Liver (tissue), 9 donors: ENCODE results near the gene PLEKHA8. TPM values are rescaled to one million over a fixed set of nuclear protein-coding genes. Genes with fewer than 3 reads are reported as not detected.

Experiments used
- DNase-seq: peaks from one replicate; pipeline ENCODE4 v3.0.0-alpha.2; 2017; ENCODE audit warnings: low spot score
- H3K27ac ChIP-seq, 2 donors: one replicate each; pipeline ENCODE4 v1.7.0; 2013; ENCODE audit warnings: inconsistent platforms in 2 of 2, low read length in 2 of 2, control low read depth in 1 of 2, low read depth in 1 of 2, mild to moderate bottlenecking in 1 of 2
- H3K27me3 ChIP-seq, 4 donors: one replicate each; pipeline versions ENCODE4 v1.6.1 to v1.7.0; 2013; ENCODE audit warnings: low read length in 3 of 4, inconsistent platforms in 1 of 4, mild to moderate bottlenecking in 1 of 4, moderate library complexity in 1 of 4; ENCODE audit not compliant: control insufficient read depth in 4 of 4, insufficient read depth in 4 of 4
- H3K36me3 ChIP-seq, 4 donors: one replicate each; pipeline versions ENCODE4 v1.6.1 to v1.7.0; 2013; ENCODE audit warnings: low read length in 3 of 4, mild to moderate bottlenecking in 3 of 4, low read depth in 1 of 4, moderate library complexity in 1 of 4; ENCODE audit not compliant: control insufficient read depth in 4 of 4, insufficient read depth in 3 of 4
- H3K4me1 ChIP-seq, 4 donors: one replicate each; pipeline versions ENCODE4 v1.6.1 to v1.7.0; 2013; ENCODE audit warnings: low read length in 3 of 4, mild to moderate bottlenecking in 3 of 4, moderate library complexity in 1 of 4; ENCODE audit not compliant: control insufficient read depth in 4 of 4, insufficient read depth in 4 of 4
- H3K4me3 ChIP-seq, 3 donors: one replicate each; pipeline versions ENCODE4 v1.6.1 to v1.7.0; 2013; ENCODE audit warnings: low read length in 3 of 3, control low read depth in 1 of 3, low read depth in 1 of 3, mild to moderate bottlenecking in 1 of 3
- H3K9ac ChIP-seq, 2 donors: one replicate each; pipeline ENCODE4 v1.7.0; 2013; ENCODE audit warnings: low read length in 2 of 2, mild to moderate bottlenecking in 2 of 2, moderate library complexity in 2 of 2, control low read depth in 1 of 2, low read depth in 1 of 2
- H3K9me3 ChIP-seq, 4 donors: one replicate each; pipeline versions ENCODE4 v1.6.1 to v1.7.0; 2013; ENCODE audit warnings: low read length in 3 of 4; ENCODE audit not compliant: control insufficient read depth in 4 of 4
- EGR1 ChIP-seq, 2 donors: IDR thresholded peaks; 2 replicates each; pipeline ENCODE4 v1.6.1; 2016 to 2018; ENCODE audit warnings: antibody characterized with exemption in 2 of 2, low read depth in 2 of 2
- FOXA1 ChIP-seq: IDR thresholded peaks from 2 replicates; pipeline ENCODE4 v1.6.1; 2016; ENCODE audit warnings: antibody characterized with exemption
- FOXA2 ChIP-seq: IDR thresholded peaks from 2 replicates; pipeline ENCODE4 v1.6.1; 2016; ENCODE audit warnings: antibody characterized with exemption
- GABPA ChIP-seq, 2 donors: IDR thresholded peaks in 1 of 2; conservative IDR thresholded peaks in 1 of 2; 2 replicates each; pipeline ENCODE4 v1.6.1; 2016; ENCODE audit warnings: antibody characterized with exemption in 2 of 2, mild to moderate bottlenecking in 1 of 2, moderate library complexity in 1 of 2
- HNF4A ChIP-seq, 2 donors: conservative IDR thresholded peaks; 2 replicates each; pipeline ENCODE4 v1.6.1; 2016; ENCODE audit warnings: antibody characterized with exemption in 2 of 2, mild to moderate bottlenecking in 2 of 2
- HNF4G ChIP-seq: IDR thresholded peaks from 2 replicates; pipeline ENCODE4 v1.6.1; 2016; ENCODE audit warnings: antibody characterized with exemption
- JUND ChIP-seq, 2 donors: IDR thresholded peaks; 2 replicates each; pipeline ENCODE4 v1.6.1; 2016; ENCODE audit warnings: antibody characterized with exemption in 2 of 2
- NR2F2 ChIP-seq: IDR thresholded peaks from 2 replicates; pipeline ENCODE4 v1.6.1; 2016; ENCODE audit warnings: antibody characterized with exemption
- RAD21 ChIP-seq, 2 donors: IDR thresholded peaks; 2 replicates each; pipeline ENCODE4 v1.6.1; 2016; ENCODE audit warnings: antibody characterized with exemption in 2 of 2, mild to moderate bottlenecking in 2 of 2
- SP1 ChIP-seq: IDR thresholded peaks from 2 replicates; pipeline ENCODE4 v1.6.1; 2018; ENCODE audit warnings: antibody characterized with exemption, mild to moderate bottlenecking
- TAF1 ChIP-seq: conservative IDR thresholded peaks from 2 replicates; pipeline ENCODE4 v1.6.1; 2016; ENCODE audit warnings: antibody characterized with exemption, mild to moderate bottlenecking
- YY1 ChIP-seq: IDR thresholded peaks from 2 replicates; pipeline ENCODE4 v1.6.1; 2016; ENCODE audit warnings: antibody characterized with exemption, mild to moderate bottlenecking
- WGBS: extraction: QIAGEN DNeasy Blood & Tissue Kit; methylation state at CpG from one replicate; pipeline ENCODE4 v1.1.7; 2013; 5-methylcytosine and 5-hydroxymethylcytosine counted together
- polyA plus RNA-seq, 2 donors: library from polyadenylated mRNA; stranded (reverse) in 1 of 2; unstranded in 1 of 2; fragments of 200-250 nt in 1 of 2; fragments of >200 nt in 1 of 2; fragmentation: Nextera tagmentation in 1 of 2; extraction: Ambion mirVana in 1 of 2; gene quantifications; one replicate each; pipeline versions ENCODE4 v1.2.1 to v1.2.3, GENCODE V29; 2013 to 2015
- total RNA-seq, 2 donors: library from RNA; depleted of rRNA; stranded (reverse); fragments of >200 nt; gene quantifications; one replicate each; pipeline ENCODE4 v1.2.3, GENCODE V29; 2014
- TF ChIP-seq, protein P1 (sequence below): IDR thresholded peaks from 2 replicates; pipeline ENCODE4 v1.6.1; 2016; ENCODE audit warnings: antibody characterized with exemption
- TF ChIP-seq, protein P2 (sequence below): IDR thresholded peaks from 2 replicates; pipeline ENCODE4 v1.6.1; 2016; ENCODE audit warnings: antibody characterized with exemption, mild to moderate bottlenecking
- TF ChIP-seq, protein P3 (sequence below): IDR thresholded peaks from 2 replicates; pipeline ENCODE4 v1.6.1; 2016; ENCODE audit warnings: antibody characterized with exemption
- TF ChIP-seq, protein P4 (sequence below): fragments of 150-350 bp; IDR thresholded peaks from 2 replicates; pipeline ENCODE4 v1.5.1; 2017; ENCODE audit warnings: improper control_type of control experiment, low read depth, low read length; ENCODE audit not compliant: missing input control
- TF ChIP-seq, protein P5 (sequence below): IDR thresholded peaks from 2 replicates; pipeline ENCODE4 v1.6.1; 2016; ENCODE audit warnings: antibody characterized with exemption
- donor health status: healthy.
- donor health status: healthy.
- donor health status: healthy.
- donor health status: healthy.
- donor health status: healthy.

The PLEKHA8 gene, protein sequence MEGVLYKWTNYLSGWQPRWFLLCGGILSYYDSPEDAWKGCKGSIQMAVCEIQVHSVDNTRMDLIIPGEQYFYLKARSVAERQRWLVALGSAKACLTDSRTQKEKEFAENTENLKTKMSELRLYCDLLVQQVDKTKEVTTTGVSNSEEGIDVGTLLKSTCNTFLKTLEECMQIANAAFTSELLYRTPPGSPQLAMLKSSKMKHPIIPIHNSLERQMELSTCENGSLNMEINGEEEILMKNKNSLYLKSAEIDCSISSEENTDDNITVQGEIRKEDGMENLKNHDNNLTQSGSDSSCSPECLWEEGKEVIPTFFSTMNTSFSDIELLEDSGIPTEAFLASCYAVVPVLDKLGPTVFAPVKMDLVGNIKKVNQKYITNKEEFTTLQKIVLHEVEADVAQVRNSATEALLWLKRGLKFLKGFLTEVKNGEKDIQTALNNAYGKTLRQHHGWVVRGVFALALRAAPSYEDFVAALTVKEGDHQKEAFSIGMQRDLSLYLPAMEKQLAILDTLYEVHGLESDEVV
- 1 to 10 TPM; 3.0 to 5.4 TPM for total RNA-seq
- polyA plus RNA-seq = 1 to 10 TPM; 1.0 to 1.8 TPM

DNA sequence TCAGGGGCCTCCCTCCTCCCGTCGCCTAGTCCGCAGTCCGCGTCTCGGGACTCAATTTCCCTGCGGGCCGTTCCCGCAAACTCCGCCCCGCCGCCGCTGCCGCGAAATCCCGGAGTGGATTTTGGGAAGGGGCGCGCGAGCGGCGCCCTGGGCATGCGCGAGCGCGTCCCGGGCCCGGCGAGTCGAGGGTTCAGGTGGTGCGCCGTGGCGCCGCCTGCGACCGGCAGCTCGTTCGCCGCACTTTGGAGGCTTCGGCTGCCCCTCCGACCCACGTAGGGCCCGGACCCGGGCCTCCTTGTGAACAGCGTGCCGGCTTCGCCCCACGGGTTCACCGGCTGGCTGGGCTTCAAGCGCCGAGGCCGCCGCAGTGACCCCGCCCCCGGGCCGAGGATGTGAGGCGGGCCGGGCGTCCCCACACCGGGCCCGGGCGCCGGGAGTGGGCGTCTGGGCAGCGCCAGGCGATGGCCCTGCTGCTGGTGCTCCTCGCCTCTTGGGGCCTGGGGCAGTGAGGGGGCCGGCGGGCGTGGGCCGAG lies at the start of gene PLEKHA8:
Gene PLEKHA8, plus strand, starts transcription at position 197 of the 533 bp plus-strand sequence. CDS start 351 bp downstream, outside the sequence.
- H3K36me3 ChIP-seq = no peaks in the 10 kb centered on the region

More for the DNA sequence above, at the start of gene PLEKHA8:
- peak; percentile 97 for DNase-seq
- no peaks in the 10 kb centered on the region for H3K27me3 ChIP-seq
- H3K9ac ChIP-seq = peak within 1 kb of the TSS; percentile 72 to 88
- WGBS = under 1% methylated on average over 70 of the region's 70 CpGs
- no peaks in the 10 kb centered on the region for H3K9me3 ChIP-seq
- peak within 1 kb of the TSS; percentile 83 to 84 for H3K27ac ChIP-seq
- peaks cover 3 to 36% (median 27%) of the 10 kb centered on the region in 4 donors for H3K4me1 ChIP-seq
- no peak for TF ChIP-seq HNF4G
- TF ChIP-seq TAF1 = no peak
- TF ChIP-seq FOXA1 = no peak
- peak in 1 of 2 donors; percentile 9 for TF ChIP-seq JUND (IDR thresholded peaks at IDR 0.05)
- TF ChIP-seq, protein P1, sequence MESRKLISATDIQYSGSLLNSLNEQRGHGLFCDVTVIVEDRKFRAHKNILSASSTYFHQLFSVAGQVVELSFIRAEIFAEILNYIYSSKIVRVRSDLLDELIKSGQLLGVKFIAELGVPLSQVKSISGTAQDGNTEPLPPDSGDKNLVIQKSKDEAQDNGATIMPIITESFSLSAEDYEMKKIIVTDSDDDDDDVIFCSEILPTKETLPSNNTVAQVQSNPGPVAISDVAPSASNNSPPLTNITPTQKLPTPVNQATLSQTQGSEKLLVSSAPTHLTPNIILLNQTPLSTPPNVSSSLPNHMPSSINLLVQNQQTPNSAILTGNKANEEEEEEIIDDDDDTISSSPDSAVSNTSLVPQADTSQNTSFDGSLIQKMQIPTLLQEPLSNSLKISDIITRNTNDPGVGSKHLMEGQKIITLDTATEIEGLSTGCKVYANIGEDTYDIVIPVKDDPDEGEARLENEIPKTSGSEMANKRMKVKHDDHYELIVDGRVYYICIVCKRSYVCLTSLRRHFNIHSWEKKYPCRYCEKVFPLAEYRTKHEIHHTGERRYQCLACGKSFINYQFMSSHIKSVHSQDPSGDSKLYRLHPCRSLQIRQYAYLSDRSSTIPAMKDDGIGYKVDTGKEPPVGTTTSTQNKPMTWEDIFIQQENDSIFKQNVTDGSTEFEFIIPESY = no peak
- peak in 1 of 2 donors; percentile 45 for TF ChIP-seq HNF4A (conservative IDR thresholded peaks at IDR 0.05)
- peak in 1 of 2 donors; percentile 14 for TF ChIP-seq RAD21 (IDR thresholded peaks at IDR 0.05)
- TF ChIP-seq, protein P2, sequence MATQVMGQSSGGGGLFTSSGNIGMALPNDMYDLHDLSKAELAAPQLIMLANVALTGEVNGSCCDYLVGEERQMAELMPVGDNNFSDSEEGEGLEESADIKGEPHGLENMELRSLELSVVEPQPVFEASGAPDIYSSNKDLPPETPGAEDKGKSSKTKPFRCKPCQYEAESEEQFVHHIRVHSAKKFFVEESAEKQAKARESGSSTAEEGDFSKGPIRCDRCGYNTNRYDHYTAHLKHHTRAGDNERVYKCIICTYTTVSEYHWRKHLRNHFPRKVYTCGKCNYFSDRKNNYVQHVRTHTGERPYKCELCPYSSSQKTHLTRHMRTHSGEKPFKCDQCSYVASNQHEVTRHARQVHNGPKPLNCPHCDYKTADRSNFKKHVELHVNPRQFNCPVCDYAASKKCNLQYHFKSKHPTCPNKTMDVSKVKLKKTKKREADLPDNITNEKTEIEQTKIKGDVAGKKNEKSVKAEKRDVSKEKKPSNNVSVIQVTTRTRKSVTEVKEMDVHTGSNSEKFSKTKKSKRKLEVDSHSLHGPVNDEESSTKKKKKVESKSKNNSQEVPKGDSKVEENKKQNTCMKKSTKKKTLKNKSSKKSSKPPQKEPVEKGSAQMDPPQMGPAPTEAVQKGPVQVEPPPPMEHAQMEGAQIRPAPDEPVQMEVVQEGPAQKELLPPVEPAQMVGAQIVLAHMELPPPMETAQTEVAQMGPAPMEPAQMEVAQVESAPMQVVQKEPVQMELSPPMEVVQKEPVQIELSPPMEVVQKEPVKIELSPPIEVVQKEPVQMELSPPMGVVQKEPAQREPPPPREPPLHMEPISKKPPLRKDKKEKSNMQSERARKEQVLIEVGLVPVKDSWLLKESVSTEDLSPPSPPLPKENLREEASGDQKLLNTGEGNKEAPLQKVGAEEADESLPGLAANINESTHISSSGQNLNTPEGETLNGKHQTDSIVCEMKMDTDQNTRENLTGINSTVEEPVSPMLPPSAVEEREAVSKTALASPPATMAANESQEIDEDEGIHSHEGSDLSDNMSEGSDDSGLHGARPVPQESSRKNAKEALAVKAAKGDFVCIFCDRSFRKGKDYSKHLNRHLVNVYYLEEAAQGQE = peak; percentile 35
- TF ChIP-seq NR2F2 = no peak
- TF ChIP-seq, protein P3, sequence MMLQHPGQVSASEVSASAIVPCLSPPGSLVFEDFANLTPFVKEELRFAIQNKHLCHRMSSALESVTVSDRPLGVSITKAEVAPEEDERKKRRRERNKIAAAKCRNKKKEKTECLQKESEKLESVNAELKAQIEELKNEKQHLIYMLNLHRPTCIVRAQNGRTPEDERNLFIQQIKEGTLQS = no peak
- no peak for TF ChIP-seq YY1
- peak in 1 of 2 donors; percentile 33 for TF ChIP-seq EGR1 (IDR thresholded peaks at IDR 0.05; ENCODE audit: low read depth in 2 of 2)
- TF ChIP-seq SP1 = peak; percentile 65
- TF ChIP-seq, protein P4, sequence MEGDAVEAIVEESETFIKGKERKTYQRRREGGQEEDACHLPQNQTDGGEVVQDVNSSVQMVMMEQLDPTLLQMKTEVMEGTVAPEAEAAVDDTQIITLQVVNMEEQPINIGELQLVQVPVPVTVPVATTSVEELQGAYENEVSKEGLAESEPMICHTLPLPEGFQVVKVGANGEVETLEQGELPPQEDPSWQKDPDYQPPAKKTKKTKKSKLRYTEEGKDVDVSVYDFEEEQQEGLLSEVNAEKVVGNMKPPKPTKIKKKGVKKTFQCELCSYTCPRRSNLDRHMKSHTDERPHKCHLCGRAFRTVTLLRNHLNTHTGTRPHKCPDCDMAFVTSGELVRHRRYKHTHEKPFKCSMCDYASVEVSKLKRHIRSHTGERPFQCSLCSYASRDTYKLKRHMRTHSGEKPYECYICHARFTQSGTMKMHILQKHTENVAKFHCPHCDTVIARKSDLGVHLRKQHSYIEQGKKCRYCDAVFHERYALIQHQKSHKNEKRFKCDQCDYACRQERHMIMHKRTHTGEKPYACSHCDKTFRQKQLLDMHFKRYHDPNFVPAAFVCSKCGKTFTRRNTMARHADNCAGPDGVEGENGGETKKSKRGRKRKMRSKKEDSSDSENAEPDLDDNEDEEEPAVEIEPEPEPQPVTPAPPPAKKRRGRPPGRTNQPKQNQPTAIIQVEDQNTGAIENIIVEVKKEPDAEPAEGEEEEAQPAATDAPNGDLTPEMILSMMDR = no peak
- TF ChIP-seq, protein P5, sequence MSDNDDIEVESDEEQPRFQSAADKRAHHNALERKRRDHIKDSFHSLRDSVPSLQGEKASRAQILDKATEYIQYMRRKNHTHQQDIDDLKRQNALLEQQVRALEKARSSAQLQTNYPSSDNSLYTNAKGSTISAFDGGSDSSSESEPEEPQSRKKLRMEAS = peak; percentile 15
- no peak for TF ChIP-seq FOXA2
- peak in 1 of 2 donors; percentile 33 for TF ChIP-seq GABPA (IDR thresholded peaks at IDR 0.05 in 1 of 2, conservative IDR thresholded peaks at IDR 0.05 in 1 of 2)
- peak within 1 kb of the TSS; percentile 89 to 99 (median 90) for H3K4me3 ChIP-seq
